Liver (tissue), 3 donors: ENCODE measurements around the gene RGS3.

Experiments used
- TAF1 ChIP-seq: conservative IDR thresholded peaks from 2 replicates; pipeline ENCODE4 v1.6.1; 2016; ENCODE audit warnings: antibody characterized with exemption, mild to moderate bottlenecking
- TF ChIP-seq, protein P1 (sequence below): fragments of 150-350 bp; IDR thresholded peaks from 2 replicates; pipeline ENCODE4 v1.5.1; 2017; ENCODE audit warnings: improper control_type of control experiment, low read depth, low read length; ENCODE audit not compliant: missing input control
- donor health status: healthy.
- donor health status: healthy.

DNA sequence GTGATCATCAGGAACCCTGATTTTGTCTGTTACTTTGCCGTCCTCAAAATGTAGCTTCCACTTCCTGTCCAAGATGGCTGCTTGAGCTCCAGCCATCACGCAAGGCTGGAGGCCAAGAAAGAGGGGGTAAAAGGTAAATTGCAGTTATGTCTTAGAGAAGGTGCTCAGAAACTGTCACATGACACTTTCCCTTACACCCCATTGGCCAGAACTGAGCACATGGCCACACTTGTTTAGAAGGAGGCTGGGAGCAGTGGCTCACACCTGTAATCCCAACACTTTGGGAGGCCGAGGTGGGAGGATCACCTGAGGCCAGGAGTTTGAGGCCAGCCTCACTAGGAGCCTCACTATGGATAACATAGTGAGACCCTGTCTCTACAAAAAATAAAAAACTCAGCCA is 140.9 kb downstream of the RGS3 start:
- TF ChIP-seq, protein P1, sequence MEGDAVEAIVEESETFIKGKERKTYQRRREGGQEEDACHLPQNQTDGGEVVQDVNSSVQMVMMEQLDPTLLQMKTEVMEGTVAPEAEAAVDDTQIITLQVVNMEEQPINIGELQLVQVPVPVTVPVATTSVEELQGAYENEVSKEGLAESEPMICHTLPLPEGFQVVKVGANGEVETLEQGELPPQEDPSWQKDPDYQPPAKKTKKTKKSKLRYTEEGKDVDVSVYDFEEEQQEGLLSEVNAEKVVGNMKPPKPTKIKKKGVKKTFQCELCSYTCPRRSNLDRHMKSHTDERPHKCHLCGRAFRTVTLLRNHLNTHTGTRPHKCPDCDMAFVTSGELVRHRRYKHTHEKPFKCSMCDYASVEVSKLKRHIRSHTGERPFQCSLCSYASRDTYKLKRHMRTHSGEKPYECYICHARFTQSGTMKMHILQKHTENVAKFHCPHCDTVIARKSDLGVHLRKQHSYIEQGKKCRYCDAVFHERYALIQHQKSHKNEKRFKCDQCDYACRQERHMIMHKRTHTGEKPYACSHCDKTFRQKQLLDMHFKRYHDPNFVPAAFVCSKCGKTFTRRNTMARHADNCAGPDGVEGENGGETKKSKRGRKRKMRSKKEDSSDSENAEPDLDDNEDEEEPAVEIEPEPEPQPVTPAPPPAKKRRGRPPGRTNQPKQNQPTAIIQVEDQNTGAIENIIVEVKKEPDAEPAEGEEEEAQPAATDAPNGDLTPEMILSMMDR = no peak
- TF ChIP-seq TAF1 = no peak
